HG03460 (cell line): ENCODE data around the gene ZFPM1.
"Not testable (repeated sequence)": the region's sequence is repeated elsewhere in the genome, so short reads cannot be mapped to it uniquely, and the experiment has no call there.

Experiments
- ATAC-seq: cut with Tn5 transposase; IDR thresholded peaks from one replicate; pipeline ENCODE4 v1.9.1; 2021; ENCODE audit not compliant: unreplicated experiment

Gene ZFPM1

DNA sequence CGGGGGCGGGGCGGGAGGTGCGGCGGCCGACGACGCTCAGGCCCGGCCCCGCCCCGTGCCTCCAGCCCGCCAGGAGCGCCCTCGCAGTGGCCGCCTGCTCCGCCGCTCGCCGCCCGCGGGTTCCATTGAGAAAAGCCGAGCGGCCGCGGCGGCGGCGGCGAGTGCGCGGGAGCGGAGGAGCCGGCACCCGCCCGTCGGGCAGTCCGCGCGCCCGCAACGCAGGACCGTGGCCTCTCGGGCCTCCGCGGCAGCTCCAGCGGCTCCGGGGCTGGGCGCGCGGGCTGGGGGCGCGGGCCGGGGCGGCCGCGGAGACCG is at the start of gene ZFPM1:
Gene ZFPM1, plus strand, starts transcription at position 64 of the 315 bp plus-strand sequence. CDS start 359 bp downstream, outside the sequence.
- no peak for ATAC-seq

DNA sequence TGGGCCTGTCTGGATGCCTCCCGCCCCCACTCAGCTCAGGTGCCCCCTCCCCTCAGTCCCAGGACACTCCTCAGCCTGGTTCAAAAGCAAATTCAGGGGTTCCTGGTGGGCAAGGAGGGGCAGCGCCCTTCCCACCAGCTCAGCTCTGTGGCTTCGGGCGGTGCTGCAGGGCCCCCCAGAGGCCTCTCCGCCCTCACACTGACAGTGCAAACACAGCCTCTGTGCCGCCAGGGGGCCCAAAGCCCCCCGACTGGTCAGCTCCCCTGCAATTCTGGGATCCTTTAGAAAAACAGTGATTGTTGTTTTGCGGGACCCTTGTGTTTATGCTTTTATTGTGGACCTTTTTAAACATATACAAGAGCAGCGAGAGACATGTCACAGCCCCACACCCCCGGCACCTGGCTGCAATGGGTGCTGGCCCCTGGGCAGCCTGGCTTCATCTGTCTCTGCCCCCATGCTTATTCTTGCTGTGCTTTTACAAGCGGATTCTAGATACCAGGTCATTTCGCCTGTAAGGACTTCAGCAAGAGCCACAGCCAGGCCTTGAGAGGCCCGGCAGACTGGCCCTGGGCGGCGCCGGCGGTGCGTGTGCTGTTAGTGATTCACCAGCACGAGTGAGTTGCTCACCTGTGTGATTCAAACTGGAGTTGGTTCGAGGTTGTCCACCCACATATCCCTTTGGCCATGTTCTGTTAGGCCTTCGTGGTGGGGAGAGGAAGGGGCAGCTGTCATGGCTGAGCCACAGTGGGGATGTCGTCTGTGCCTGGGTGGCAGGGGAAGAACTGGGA is 49.1 kb upstream of the ZFPM1 start:
- no peak for ATAC-seq

GRCh38 chr16:88404769-88405168 is 48.3 kb upstream of the ZFPM1 start:
- no peak for ATAC-seq

GRCh38 chr16:88405216-88406060 is 47.6 kb upstream of the ZFPM1 start:
- no peak for ATAC-seq

DNA sequence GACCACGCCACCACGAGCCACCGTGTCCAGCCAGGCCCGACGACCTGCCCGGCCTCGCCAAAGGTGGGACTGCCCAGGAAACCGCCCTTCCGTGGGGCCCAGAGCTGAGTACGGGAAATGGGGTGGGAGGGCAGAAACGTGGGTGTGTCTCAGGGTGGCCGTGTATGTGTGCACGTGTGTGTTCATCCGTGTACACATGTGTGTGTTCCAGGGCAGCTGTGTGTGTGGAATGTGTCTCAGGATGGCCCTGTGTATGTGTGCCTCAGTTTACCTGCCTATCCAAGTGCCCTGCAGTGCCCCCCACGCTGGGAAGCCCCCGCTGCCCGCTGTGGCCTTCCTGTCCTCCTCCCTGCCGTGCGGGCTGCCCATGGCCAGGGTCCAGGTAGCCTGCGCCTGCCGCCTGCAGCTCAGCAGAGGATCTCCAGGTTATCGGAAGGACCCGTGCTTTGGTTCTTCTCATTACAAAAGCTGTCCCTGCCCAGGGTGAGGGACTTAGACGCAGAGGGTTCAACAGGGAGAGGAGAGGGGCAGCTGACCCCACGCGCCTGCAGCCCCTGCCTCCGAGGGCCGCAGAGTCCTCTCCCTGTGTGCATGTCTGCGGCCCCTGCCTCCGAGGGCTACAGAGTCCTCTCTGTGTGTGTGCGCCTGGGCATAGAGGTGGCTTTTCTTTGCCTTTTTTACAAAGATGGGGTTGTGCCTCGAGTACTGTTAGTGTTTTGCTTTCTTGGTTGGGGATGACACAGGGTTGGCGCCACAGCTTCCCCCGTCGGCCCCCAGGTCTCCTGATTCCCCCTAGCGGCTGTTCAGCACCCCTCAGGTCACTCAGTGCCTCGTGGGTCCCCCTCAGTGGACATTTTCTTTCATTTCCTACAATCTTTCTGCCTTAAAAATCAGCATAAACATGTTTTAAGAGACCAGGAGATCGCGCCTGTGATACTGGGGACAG is 46.7 kb upstream of the ZFPM1 start:
- ATAC-seq, result no peak

GRCh38 chr16:88407042-88407420 is 46.0 kb upstream of the ZFPM1 start:
- no peak for ATAC-seq

GRCh38 chr16:88407807-88408206 is 45.3 kb upstream of the ZFPM1 start:
- ATAC-seq, result no peak

GRCh38 chr16:88408561-88409142 is 44.4 kb upstream of the ZFPM1 start:
- ATAC-seq, result no peak

- ATAC-seq, result no peak
Observed at GRCh38 chr16:88409296-88410065, 43.6 kb upstream of the ZFPM1 start.

DNA sequence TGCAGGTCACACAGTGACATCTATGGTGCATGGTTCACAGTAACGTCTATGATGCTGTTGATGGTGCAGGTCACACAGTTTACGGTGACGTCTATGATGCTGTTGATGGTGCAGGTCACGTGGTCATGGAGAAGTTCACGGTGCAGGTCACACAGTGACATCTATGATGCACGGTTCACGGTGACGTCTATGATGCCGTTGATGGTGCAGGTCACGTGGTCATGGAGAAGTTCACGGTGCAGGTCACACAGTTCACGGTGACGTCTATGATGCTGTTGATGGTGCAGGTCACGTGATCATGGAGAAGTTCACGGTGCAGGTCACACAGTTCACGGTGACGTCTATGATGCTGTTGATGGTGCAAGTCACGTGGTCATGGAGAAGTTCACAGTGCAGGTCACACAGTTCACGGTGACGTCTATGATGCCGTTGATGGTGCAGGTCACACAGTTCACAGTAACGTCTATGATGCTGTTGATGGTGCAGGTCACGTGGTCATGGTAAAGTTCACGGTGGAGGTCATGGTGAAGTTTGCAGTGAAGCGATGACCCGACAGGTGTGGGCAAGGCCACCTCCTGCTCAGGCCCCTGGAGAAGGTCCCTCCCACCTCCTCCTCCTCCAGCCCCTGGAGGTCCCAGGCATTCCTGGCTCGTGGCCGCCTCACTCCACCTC is 42.6 kb upstream of the ZFPM1 start:
- not testable (repeated sequence) for ATAC-seq

DNA sequence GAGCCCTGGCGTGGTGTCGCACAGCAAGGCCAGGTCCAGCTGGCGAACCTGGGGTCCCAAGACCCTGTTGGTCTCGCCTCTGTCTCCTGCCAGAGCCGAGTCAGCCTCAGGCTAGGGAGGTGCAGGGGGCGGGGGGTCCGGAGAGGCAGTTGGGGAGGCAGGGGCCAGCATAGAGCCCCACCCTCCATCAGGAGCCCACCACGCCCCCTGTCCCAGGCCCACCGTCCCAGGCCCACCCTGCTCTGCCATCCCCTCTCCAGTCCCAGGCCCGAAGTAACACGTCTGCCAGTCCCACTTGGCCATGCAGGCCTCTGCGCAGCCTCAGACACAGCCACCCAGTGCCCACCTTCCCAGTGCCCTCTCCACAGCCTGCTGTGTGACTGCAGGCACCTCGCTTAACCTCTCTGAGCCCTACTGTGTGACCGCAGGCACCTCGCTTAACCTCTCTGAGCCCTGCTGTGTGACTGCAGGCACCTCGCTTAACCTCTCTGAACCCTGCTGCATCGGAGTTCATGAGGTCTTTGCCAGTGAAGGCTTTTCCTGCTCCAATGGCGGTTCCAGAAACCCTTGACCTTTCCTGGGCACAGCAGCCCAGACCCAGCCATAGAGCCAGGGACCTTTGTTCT is 41.0 kb upstream of the ZFPM1 start:
- ATAC-seq, result no peak

DNA sequence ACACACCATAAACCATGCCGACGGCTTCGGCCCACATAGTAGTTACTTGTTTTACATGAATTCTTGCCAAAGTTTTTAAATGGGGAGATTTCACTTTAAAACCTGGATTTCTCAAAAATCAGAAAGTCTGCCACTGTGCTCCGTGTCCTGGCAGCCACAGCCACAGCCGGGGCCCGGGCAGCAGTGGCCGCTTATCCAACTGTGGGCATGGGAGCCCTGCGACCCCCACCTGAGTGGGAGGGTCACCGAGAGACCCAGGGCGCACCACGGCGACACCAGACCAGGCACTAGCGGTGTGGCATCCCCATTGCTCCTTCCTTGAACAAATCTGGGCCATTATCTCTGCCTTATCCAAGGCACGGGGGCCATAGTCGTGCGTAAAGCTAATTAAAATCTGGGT is 40.3 kb upstream of the ZFPM1 start:
- no peak for ATAC-seq

DNA sequence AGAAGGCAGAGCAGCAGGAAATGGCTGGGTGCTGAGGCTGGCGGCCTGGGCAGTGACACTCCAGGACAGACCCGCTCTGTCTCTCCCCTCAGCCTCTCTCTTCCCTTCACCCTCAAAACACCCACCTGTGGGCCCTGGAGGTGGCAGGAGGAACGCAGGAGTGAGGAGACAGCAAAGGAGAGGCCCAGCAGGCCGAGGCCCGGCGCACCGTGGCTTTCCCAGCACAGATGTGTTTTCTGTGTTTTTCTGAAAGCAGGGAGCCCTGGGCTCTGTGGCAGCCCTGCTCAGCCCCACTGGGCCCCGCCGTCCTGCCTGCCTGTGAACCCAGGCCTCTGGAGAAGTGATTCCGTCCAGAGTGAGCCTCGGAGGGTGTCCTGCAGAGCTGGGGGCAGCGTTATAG is 39.8 kb upstream of the ZFPM1 start:
- ATAC-seq, result no peak

- no peak for ATAC-seq
Observed at GRCh38 chr16:88413631-88414030, 39.4 kb upstream of the ZFPM1 start.

DNA sequence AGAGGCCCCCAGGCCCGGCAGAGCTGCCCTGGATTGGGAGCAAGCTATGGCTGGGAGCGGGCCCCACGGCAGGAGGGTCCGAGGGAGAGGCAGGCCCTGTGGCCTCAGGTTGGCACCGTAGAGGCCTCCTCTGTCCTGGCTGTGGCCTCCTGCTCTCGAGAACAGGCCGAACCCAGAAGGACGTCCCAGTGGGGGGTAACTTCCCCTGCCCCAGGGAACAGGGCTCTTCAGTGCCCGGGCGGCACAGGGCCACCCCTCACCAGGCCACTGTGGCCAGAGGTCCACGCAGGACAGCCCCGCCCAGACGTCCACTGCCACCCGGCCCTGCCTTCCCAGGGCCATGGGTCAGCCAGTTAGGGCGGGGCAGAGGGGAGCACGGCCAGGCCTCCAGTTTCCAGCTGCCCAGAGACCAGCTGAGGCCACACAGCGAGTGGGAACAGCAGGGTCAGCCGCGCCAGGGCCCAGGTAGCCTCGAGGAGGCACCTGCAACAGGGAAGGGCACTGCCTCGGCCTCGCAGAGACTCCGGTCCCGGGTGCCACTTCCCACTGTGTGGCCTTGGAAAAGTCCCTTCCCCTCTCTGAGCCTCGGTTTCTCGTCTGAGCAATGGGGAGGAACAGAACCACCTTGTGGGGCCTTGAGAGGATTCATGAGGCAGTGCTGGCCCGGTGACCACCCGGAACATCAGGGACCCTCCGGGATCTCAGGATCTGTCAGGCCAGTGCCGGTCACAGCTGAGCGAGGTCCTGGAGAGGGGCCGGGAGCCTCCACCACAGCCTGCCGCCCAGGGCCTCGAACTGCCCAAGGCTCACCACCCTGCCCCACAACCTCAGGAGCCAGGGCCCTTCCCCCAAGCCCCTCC is 38.3 kb upstream of the ZFPM1 start:
- no peak for ATAC-seq

- no peak for ATAC-seq
Observed at GRCh38 chr16:88415381-88415705, 37.7 kb upstream of the ZFPM1 start.

DNA sequence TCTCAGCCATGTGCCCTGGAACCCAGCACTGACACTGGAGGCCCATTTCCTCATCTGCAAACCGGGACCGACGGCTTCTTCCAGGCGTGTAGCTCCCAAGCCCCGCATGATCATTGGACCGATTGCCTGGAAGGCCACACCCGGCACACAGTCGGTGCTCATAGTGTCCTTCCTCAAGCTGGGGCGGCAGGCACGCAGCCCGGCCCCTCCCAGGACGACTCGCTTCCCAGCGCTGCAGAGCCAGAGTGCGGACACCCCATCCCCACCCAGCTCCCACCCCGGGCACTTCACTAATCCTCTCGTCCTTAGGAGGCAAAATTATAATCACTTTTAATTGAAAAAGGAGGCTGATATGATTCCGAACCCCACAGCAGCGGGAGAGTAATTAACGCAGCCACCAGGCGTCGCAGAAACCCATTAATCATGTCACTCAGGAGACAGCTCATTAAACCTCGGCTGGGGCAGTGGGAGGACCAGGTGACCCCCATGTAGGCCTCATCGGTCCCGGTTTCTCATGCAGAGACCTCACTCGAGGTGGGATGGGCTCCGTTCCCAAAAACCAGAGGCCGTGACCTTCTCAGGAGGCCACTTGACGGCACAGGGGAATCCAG is 37.3 kb upstream of the ZFPM1 start:
- ATAC-seq, result no peak

DNA sequence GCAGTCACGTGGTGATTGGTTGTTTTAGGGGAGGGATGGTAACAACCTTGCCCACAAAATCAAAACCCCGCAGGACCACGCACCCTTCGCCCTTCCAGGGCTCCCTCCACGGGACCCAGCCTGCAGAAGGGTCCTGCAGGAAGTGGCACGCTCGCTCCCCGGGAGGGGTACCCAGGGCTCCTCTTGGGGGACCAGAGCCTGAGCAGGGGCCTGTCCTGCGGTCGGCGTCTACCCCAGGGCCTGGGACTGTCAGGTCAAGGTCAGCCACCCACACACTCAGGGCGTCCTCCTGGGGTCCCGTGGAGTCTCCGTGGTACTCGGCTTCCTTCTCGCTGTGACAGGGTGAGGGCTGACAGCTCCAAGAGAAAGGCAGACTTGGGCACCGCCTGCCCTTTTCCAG is 36.4 kb upstream of the ZFPM1 start:
- ATAC-seq, result no peak
